ENCODE results near the gene PLEKHD1. TPM values are rescaled to one million over a fixed set of nuclear protein-coding genes. Genes with fewer than 3 reads are reported as not detected.

PLEKHD1 gene
- total and polyA plus RNA-seq, 9 donors = 0.53 to 1.5 (median 0.89) TPM

GRCh38 chr14:69567563-69567962 is 83.0 kb downstream of the PLEKHD1 start:
- 100% methylated on average over 2 of the region's 5 CpGs for WGBS (ENCODE audit: insufficient coverage)
- peaks cover 57% of the 10 kb centered on the region for H3K27me3 ChIP-seq (ENCODE audit: control insufficient read depth, insufficient read depth, low read length)
- H3K36me3 ChIP-seq (ENCODE audit: control insufficient read depth, insufficient read depth, low read length) = no peaks in the 10 kb centered on the region
- no peaks in the 10 kb centered on the region for H3K9me3 ChIP-seq (replicated peaks; ENCODE audit: control insufficient read depth, low read depth, low read length)
- peaks cover 9% of the 10 kb centered on the region for H3K4me1 ChIP-seq (ENCODE audit: control insufficient read depth, insufficient read depth, low read length)
- no peak overlapping the region for H3K4me3 ChIP-seq (ENCODE audit: low read length)
- DNase-seq = no peak
- no peak overlapping the region for H3K27ac ChIP-seq (ENCODE audit: low read length)

- Histone ChIP-seq H3K27ac (ENCODE audit: low read length) (no peak overlapping the region), H3K9me3 (replicated peaks; ENCODE audit: control insufficient read depth, low read depth, low read length) (no peaks in the 10 kb centered on the region), H3K4me3 (ENCODE audit: low read length) (no peak overlapping the region), H3K27me3 (ENCODE audit: control insufficient read depth, insufficient read depth, low read length) (peaks cover 69% of the 10 kb centered on the region), H3K36me3 (ENCODE audit: control insufficient read depth, insufficient read depth, low read length) (no peaks in the 10 kb centered on the region), H3K4me1 (ENCODE audit: control insufficient read depth, insufficient read depth, low read length) (peaks cover 23% of the 10 kb centered on the region)
- WGBS (ENCODE audit: insufficient coverage) = no CpG with 5 or more reads among the region's 2 CpGs
- no peak for DNase-seq
Measured at GRCh38 chr14:69569859-69570258, 85.3 kb downstream of the PLEKHD1 start.

- Histone ChIP-seq H3K27ac (ENCODE audit: low read length) (no peak overlapping the region), H3K9me3 (replicated peaks; ENCODE audit: control insufficient read depth, low read depth, low read length) (no peaks in the 10 kb centered on the region), H3K36me3 (ENCODE audit: control insufficient read depth, insufficient read depth, low read length) (no peaks in the 10 kb centered on the region), H3K4me3 (ENCODE audit: low read length) (no peak overlapping the region), H3K4me1 (ENCODE audit: control insufficient read depth, insufficient read depth, low read length) (peaks cover 23% of the 10 kb centered on the region), H3K27me3 (ENCODE audit: control insufficient read depth, insufficient read depth, low read length) (peaks cover 75% of the 10 kb centered on the region)
- DNase-seq = no peak
- WGBS (ENCODE audit: insufficient coverage) = 87% methylated on average over 5 of the region's 7 CpGs
Measured at GRCh38 chr14:69570836-69571330, 86.4 kb downstream of the PLEKHD1 start.

GRCh38 chr14:69571449-69572029 is 87.0 kb downstream of the PLEKHD1 start:
- 18% methylated on average over 62 of the region's 62 CpGs for WGBS (ENCODE audit: insufficient coverage)

GRCh38 chr14:69572030-69572840 is 87.7 kb downstream of the PLEKHD1 start:
- H3K4me3 ChIP-seq (ENCODE audit: low read length) = peak overlapping the region; percentile 10
- peak; percentile 42 for DNase-seq
- H3K36me3 ChIP-seq (ENCODE audit: control insufficient read depth, insufficient read depth, low read length) = no peaks in the 10 kb centered on the region
- no peaks in the 10 kb centered on the region for H3K9me3 ChIP-seq (replicated peaks; ENCODE audit: control insufficient read depth, low read depth, low read length)
- peaks cover 78% of the 10 kb centered on the region for H3K27me3 ChIP-seq (ENCODE audit: control insufficient read depth, insufficient read depth, low read length)
- H3K4me1 ChIP-seq (ENCODE audit: control insufficient read depth, insufficient read depth, low read length) = peaks cover 23% of the 10 kb centered on the region
- WGBS (ENCODE audit: insufficient coverage) = 11% methylated on average over 112 of the region's 112 CpGs
- H3K27ac ChIP-seq (ENCODE audit: low read length) = no peak overlapping the region

More at GRCh38 chr14:69571449-69572029, 87.0 kb downstream of the PLEKHD1 start:
- DNase-seq = no peak
- Histone ChIP-seq H3K4me3 (ENCODE audit: low read length) (peak overlapping the region; percentile 10), H3K36me3 (ENCODE audit: control insufficient read depth, insufficient read depth, low read length) (no peaks in the 10 kb centered on the region), H3K9me3 (replicated peaks; ENCODE audit: control insufficient read depth, low read depth, low read length) (no peaks in the 10 kb centered on the region), H3K4me1 (ENCODE audit: control insufficient read depth, insufficient read depth, low read length) (peaks cover 23% of the 10 kb centered on the region), H3K27ac (ENCODE audit: low read length) (no peak overlapping the region), H3K27me3 (ENCODE audit: control insufficient read depth, insufficient read depth, low read length) (peaks cover 77% of the 10 kb centered on the region)

- DNase-seq = no peak
- Histone ChIP-seq H3K9me3 (replicated peaks; ENCODE audit: control insufficient read depth, low read depth, low read length) (no peaks in the 10 kb centered on the region), H3K36me3 (ENCODE audit: control insufficient read depth, insufficient read depth, low read length) (no peaks in the 10 kb centered on the region), H3K27me3 (ENCODE audit: control insufficient read depth, insufficient read depth, low read length) (peaks cover 75% of the 10 kb centered on the region), H3K27ac (ENCODE audit: low read length) (no peak overlapping the region), H3K4me3 (ENCODE audit: low read length) (no peak overlapping the region), H3K4me1 (ENCODE audit: control insufficient read depth, insufficient read depth, low read length) (peaks cover 23% of the 10 kb centered on the region)
- WGBS (ENCODE audit: insufficient coverage) = 48% methylated on average over 32 of the region's 40 CpGs
Measured at GRCh38 chr14:69572841-69573135, 88.3 kb downstream of the PLEKHD1 start.

GRCh38 chr14:69573205-69573830 is 88.8 kb downstream of the PLEKHD1 start:
- peaks cover 23% of the 10 kb centered on the region for H3K4me1 ChIP-seq (ENCODE audit: control insufficient read depth, insufficient read depth, low read length)
- no peaks in the 10 kb centered on the region for H3K36me3 ChIP-seq (ENCODE audit: control insufficient read depth, insufficient read depth, low read length)
- WGBS (ENCODE audit: insufficient coverage) = 49% methylated on average over 49 of the region's 51 CpGs
- H3K27ac ChIP-seq (ENCODE audit: low read length) = no peak overlapping the region
- no peaks in the 10 kb centered on the region for H3K9me3 ChIP-seq (replicated peaks; ENCODE audit: control insufficient read depth, low read depth, low read length)
- DNase-seq = no peak
- no peak overlapping the region for H3K4me3 ChIP-seq (ENCODE audit: low read length)
- peaks cover 77% of the 10 kb centered on the region for H3K27me3 ChIP-seq (ENCODE audit: control insufficient read depth, insufficient read depth, low read length)

GRCh38 chr14:69573831-69574262 is 89.3 kb downstream of the PLEKHD1 start:
- WGBS (ENCODE audit: insufficient coverage) = 5% methylated on average over 11 of the region's 15 CpGs
- no peak for DNase-seq
- H3K4me1 ChIP-seq (ENCODE audit: control insufficient read depth, insufficient read depth, low read length) = peaks cover 23% of the 10 kb centered on the region
- no peaks in the 10 kb centered on the region for H3K36me3 ChIP-seq (ENCODE audit: control insufficient read depth, insufficient read depth, low read length)
- no peak overlapping the region for H3K4me3 ChIP-seq (ENCODE audit: low read length)
- H3K27ac ChIP-seq (ENCODE audit: low read length) = no peak overlapping the region
- no peaks in the 10 kb centered on the region for H3K9me3 ChIP-seq (replicated peaks; ENCODE audit: control insufficient read depth, low read depth, low read length)
- peaks cover 81% of the 10 kb centered on the region for H3K27me3 ChIP-seq (ENCODE audit: control insufficient read depth, insufficient read depth, low read length)

- Histone ChIP-seq H3K27me3 (ENCODE audit: control insufficient read depth, insufficient read depth, low read length) (peaks cover 81% of the 10 kb centered on the region), H3K4me3 (ENCODE audit: low read length) (no peak within 1 kb of the TSS), H3K27ac (ENCODE audit: low read length) (no peak within 1 kb of the TSS), H3K4me1 (ENCODE audit: control insufficient read depth, insufficient read depth, low read length) (peaks cover 23% of the 10 kb centered on the region), H3K9me3 (replicated peaks; ENCODE audit: control insufficient read depth, low read depth, low read length) (no peaks in the 10 kb centered on the region), H3K36me3 (ENCODE audit: control insufficient read depth, insufficient read depth, low read length) (no peaks in the 10 kb centered on the region)
- WGBS (ENCODE audit: insufficient coverage) = under 1% methylated on average over 36 of the region's 52 CpGs
- peak; percentile 45 for DNase-seq
Measured at GRCh38 chr14:69574263-69574953, 89.9 kb downstream of the PLEKHD1 start, which contains the start of gene CCDC177. TSS of gene CCDC177 (minus strand) at chr14:69574871. CDS start at chr14:69573622, 1,249 bp downstream.

- DNase-seq = no peak
- peaks cover 79% of the 10 kb centered on the region for H3K27me3 ChIP-seq (ENCODE audit: control insufficient read depth, insufficient read depth, low read length)
- no peak overlapping the region for H3K4me3 ChIP-seq (ENCODE audit: low read length)
- WGBS (ENCODE audit: insufficient coverage) = 67% methylated on average over 1 of the region's 5 CpGs
- H3K27ac ChIP-seq (ENCODE audit: low read length) = no peak overlapping the region
- H3K36me3 ChIP-seq (ENCODE audit: control insufficient read depth, insufficient read depth, low read length) = no peaks in the 10 kb centered on the region
- H3K4me1 ChIP-seq (ENCODE audit: control insufficient read depth, insufficient read depth, low read length) = peaks cover 23% of the 10 kb centered on the region
- H3K9me3 ChIP-seq (replicated peaks; ENCODE audit: control insufficient read depth, low read depth, low read length) = no peaks in the 10 kb centered on the region
Measured at GRCh38 chr14:69574954-69575295, 90.4 kb downstream of the PLEKHD1 start.
